Caco-2 (cell line): ENCODE measurements around the gene TMEM53. TPM values are rescaled to one million over a fixed set of nuclear protein-coding genes. Genes with fewer than 3 reads are reported as not detected.

ENCODE experiments used
- BruUV-seq: library from RNA; stranded (reverse); fragments of 400-500 nt; replicated peaks from 2 replicates; lab custom pipeline; 2021; lab: Mats Ljungman, UMichigan
- CTCF ChIA-PET: fragments of 300-600 bp; sonication (Branson Sonifier 250); formaldehyde crosslinking; loops from one replicate; lab custom pipeline; 2022; ENCODE audit warnings: antibody characterized with exemption; lab: Charles Lee
- POLR2A ChIA-PET: fragments of 300-600 bp; sonication (Branson Sonifier 250); formaldehyde crosslinking; loops from one replicate; lab custom pipeline; 2022; ENCODE audit warnings: antibody characterized with exemption; lab: Charles Lee
- DNase-seq, 2 experiments: peaks; one replicate each; pipeline versions ENCODE4 v3.0.0 to v3.0.0-alpha.2; 2020 to 2022
- H3K27me3 ChIP-seq: replicated peaks from 2 replicates; pipeline ENCODE4 v1.6.0; 2011; ENCODE audit warnings: low read length; ENCODE audit not compliant: control insufficient read depth, insufficient read depth
- H3K36me3 ChIP-seq: 2 replicates; pipeline ENCODE4 v1.5.1; 2011; ENCODE audit warnings: low read length; ENCODE audit not compliant: control insufficient read depth, insufficient read depth
- H3K4me1 ChIP-seq: fragments of 250-450 bp; sonication (Bioruptor Pico); 2 replicates; pipeline ENCODE4 v1.5.1; 2020; ENCODE audit warnings: mild to moderate bottlenecking
- H3K4me3 ChIP-seq: 2 replicates; pipeline ENCODE4 v1.5.1; 2011; ENCODE audit warnings: low read depth, mild to moderate bottlenecking, control low read depth, low read length
- H3K9me3 ChIP-seq: fragments of 250-450 bp; sonication (Bioruptor Pico); 2 replicates; pipeline ENCODE4 v1.5.1; 2020; ENCODE audit warnings: mild to moderate bottlenecking, moderate library complexity
- H3K27ac Mint-ChIP-seq: one replicate; pipeline ENCODE4 v1.8.0; 2022; ENCODE audit warnings: mixed read lengths; ENCODE audit not compliant: unreplicated experiment
- H3K27me3 Mint-ChIP-seq: one replicate; pipeline ENCODE4 v1.8.0; 2022; ENCODE audit warnings: mixed read lengths; ENCODE audit not compliant: insufficient read depth, unreplicated experiment
- H3K36me3 Mint-ChIP-seq: one replicate; pipeline ENCODE4 v1.8.0; 2022; ENCODE audit warnings: mild to moderate bottlenecking, mixed read lengths; ENCODE audit not compliant: insufficient read depth, unreplicated experiment
- H3K4me1 Mint-ChIP-seq: one replicate; pipeline ENCODE4 v1.8.0; 2022; ENCODE audit warnings: low read depth, mixed read lengths; ENCODE audit not compliant: unreplicated experiment
- H3K4me3 Mint-ChIP-seq: one replicate; pipeline ENCODE4 v1.8.0; 2022; ENCODE audit warnings: mild to moderate bottlenecking, moderate library complexity, mixed read lengths; ENCODE audit not compliant: unreplicated experiment
- H3K9me3 Mint-ChIP-seq: one replicate; pipeline ENCODE4 v1.8.0; 2022; ENCODE audit warnings: mixed read lengths; ENCODE audit not compliant: unreplicated experiment
- CTCF ChIP-seq, 2 experiments: fragments of 200-600 bp in 1 of 2; IDR thresholded peaks; 1 replicate in 1 of 2; 2 replicates in 1 of 2; pipeline versions ENCODE4 v1.5.1 to v1.8.0; 2011 to 2022; ENCODE audit warnings: antibody characterized with exemption in 1 of 2, control low read depth in 1 of 2, inconsistent platforms in 1 of 2, low read depth in 1 of 2, low read length in 1 of 2, mild to moderate bottlenecking in 1 of 2, moderate library complexity in 1 of 2; ENCODE audit not compliant: insufficient read depth in 1 of 2, severe bottlenecking in 1 of 2, unreplicated experiment in 1 of 2
- intact Hi-C: fragments of 100-400 bp; cut with micrococcal nuclease; formaldehyde crosslinking; loops from one replicate; pipeline ENCODE4 v1.10.0; 2022; ENCODE audit not compliant: unreplicated experiment
- total RNA-seq: library from RNA; stranded (reverse); gene quantifications from 2 replicates; pipeline ENCODE4 v1.2.3, GENCODE V29; 2022

Gene TMEM53
- total RNA-seq, 1 experiment from 2014 or later: 4.4 TPM

GRCh38 chr1:44719318-44719717 lies 45.0 kb upstream of the TMEM53 start:
- Histone ChIP-seq H3K27me3 (no peaks in the 10 kb centered on the region), H3K4me1 (0 out of 2 replicates have a peak, but pooled peaks cover 6% of the 10 kb centered on the region), H3K36me3 (no peaks in the 10 kb centered on the region), H3K4me3 (no peak overlapping the region), H3K9me3 (no peaks in the 10 kb centered on the region)
- H3K27ac Mint-ChIP-seq: no peak overlapping the region
- DNase-seq: no peak
- no peaks in the 10 kb centered on the region for H3K9me3 Mint-ChIP-seq
- POLR2A ChIA-PET: no interaction called here
- no peak overlapping the region for H3K4me3 Mint-ChIP-seq
- no peak for TF ChIP-seq CTCF (IDR thresholded peaks at IDR 0.05; ENCODE audit: insufficient read depth in 1 of 2, low read depth in 1 of 2, low read length in 1 of 2, severe bottlenecking in 1 of 2, unreplicated experiment in 1 of 2)
- H3K4me1 Mint-ChIP-seq: no peaks in the 10 kb centered on the region
- no TSS peak for BruUV-seq
- CTCF ChIA-PET: no interaction called here
- intact Hi-C loops: no loop called here
- H3K36me3 Mint-ChIP-seq: peaks cover 12% of the 10 kb centered on the region
- no peaks in the 10 kb centered on the region for H3K27me3 Mint-ChIP-seq

- Mint-ChIP-seq H3K27me3 (no peaks in the 10 kb centered on the region), H3K4me3 (no peak overlapping the region), H3K36me3 (peaks cover 12% of the 10 kb centered on the region), H3K9me3 (no peaks in the 10 kb centered on the region), H3K27ac (no peak overlapping the region), H3K4me1 (no peaks in the 10 kb centered on the region)
- TF ChIP-seq CTCF (IDR thresholded peaks at IDR 0.05; ENCODE audit: insufficient read depth in 1 of 2, low read depth in 1 of 2, low read length in 1 of 2, severe bottlenecking in 1 of 2, unreplicated experiment in 1 of 2): no peak
- intact Hi-C loops: no loop called here
- POLR2A ChIA-PET: no interaction called here
- BruUV-seq: no TSS peak
- DNase-seq: no peak
- CTCF ChIA-PET: interaction anchor here (0.6 kb wide), 1 partner anchor 80 kb away, joined by 3 read pairs; no protein-coding TSS in a partner anchor
- Histone ChIP-seq H3K27me3 (no peaks in the 10 kb centered on the region), H3K9me3 (no peaks in the 10 kb centered on the region), H3K36me3 (no peaks in the 10 kb centered on the region), H3K4me3 (no peak overlapping the region), H3K4me1 (0 out of 2 replicates have a peak, but pooled peaks cover 6% of the 10 kb centered on the region)
These were observed 43.8 kb upstream of the TMEM53 start for GRCh38 chr1:44718091-44718490.

GRCh38 chr1:44717653-44718052 lies 43.4 kb upstream of the TMEM53 start:
- Mint-ChIP-seq H3K27ac (no peak overlapping the region), H3K4me3 (no peak overlapping the region), H3K36me3 (peaks cover 12% of the 10 kb centered on the region), H3K4me1 (no peaks in the 10 kb centered on the region), H3K27me3 (no peaks in the 10 kb centered on the region), H3K9me3 (no peaks in the 10 kb centered on the region)
- no peaks in the 10 kb centered on the region for H3K9me3 ChIP-seq
- H3K36me3 ChIP-seq: no peaks in the 10 kb centered on the region
- intact Hi-C loops: no loop called here
- no peak for DNase-seq
- no peaks in the 10 kb centered on the region for H3K27me3 ChIP-seq
- POLR2A ChIA-PET: no interaction called here
- no peak for TF ChIP-seq CTCF (IDR thresholded peaks at IDR 0.05; ENCODE audit: insufficient read depth in 1 of 2, low read depth in 1 of 2, low read length in 1 of 2, severe bottlenecking in 1 of 2, unreplicated experiment in 1 of 2)
- H3K4me1 ChIP-seq: 0 out of 2 replicates have a peak, but pooled peaks cover 6% of the 10 kb centered on the region
- no peak overlapping the region for H3K4me3 ChIP-seq
- no TSS peak for BruUV-seq
- CTCF ChIA-PET: no interaction called here
